ENCODE data around the gene ITSN2.

DNA sequence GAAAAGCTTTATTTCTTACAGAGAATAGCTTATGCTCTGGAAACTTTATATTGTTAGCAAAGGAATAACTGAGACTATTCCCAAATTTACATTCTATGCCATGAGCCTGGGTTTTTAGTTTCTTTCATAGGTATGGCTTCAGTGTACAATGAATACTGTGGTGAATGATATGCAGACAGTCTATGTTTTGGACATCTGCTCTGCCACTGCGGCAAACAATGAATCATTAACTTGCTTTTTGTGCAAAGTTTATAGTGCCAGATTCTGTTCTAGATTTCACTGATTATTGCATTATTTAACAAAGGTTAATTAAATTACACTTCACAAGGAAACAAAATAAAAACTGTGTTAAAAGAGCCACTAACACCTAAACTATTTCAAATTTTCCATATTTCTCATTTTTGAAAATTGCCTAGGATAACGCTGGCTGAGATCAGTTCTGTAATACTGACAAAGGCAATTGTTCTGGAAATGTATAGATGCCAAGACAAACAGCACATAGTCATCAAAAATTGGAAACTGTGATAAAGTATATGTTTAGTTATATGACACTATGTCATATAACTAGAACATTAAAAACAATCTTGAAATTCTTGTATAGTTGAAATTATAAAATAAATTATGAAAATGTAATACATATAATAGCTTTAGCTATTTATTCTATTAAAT, 74.7 kb downstream of the ITSN2 start:
- no peak for TF ChIP-seq POLR2A (IDR thresholded peaks at IDR 0.05; ENCODE audit: low read length)
- no peak for TF ChIP-seq GATA1 (IDR thresholded peaks at IDR 0.05; ENCODE audit: low read depth, low read length)
